B cell (primary cell): ENCODE results near the gene TTYH1. TPM values are rescaled to one million over a fixed set of nuclear protein-coding genes. Genes with fewer than 3 reads are reported as not detected.

Experiments
- ATAC-seq: fragments of 200-7000 bp; cut with Tn5 transposase; one replicate; pipeline ENCODE4 v1.10.0; 2021; ENCODE audit warnings: low read depth, mild to moderate bottlenecking, moderate number of reproducible peaks, moderate library complexity
- CTCF ChIA-PET: fragments of 350-600 bp; sonication (Branson Sonifier 250); formaldehyde crosslinking; loops from one replicate; lab custom pipeline; 2021; ENCODE audit warnings: antibody characterized with exemption, inconsistent platforms; lab: Charles Lee
- POLR2A ChIA-PET: fragments of 350-600 bp; sonication (Branson Sonifier 250); formaldehyde crosslinking; loops from one replicate; lab custom pipeline; 2021; ENCODE audit warnings: antibody characterized with exemption; lab: Charles Lee
- DNase-seq: peaks from one replicate; pipeline ENCODE4 v3.0.0; 2013
- H2AFZ ChIP-seq: 2 replicates; pipeline ENCODE4 v1.6.1; 2012; ENCODE audit warnings: mild to moderate bottlenecking, low read depth, low read length; ENCODE audit not compliant: insufficient read depth, poor library complexity, severe bottlenecking
- H3K27ac ChIP-seq, 2 donors: 1 replicate in 1 of 2; 2 replicates in 1 of 2; pipeline ENCODE4 v1.5.1; 2012 to 2013; ENCODE audit warnings: low read length in 2 of 2, mild to moderate bottlenecking in 2 of 2, moderate library complexity in 1 of 2
- H3K27me3 ChIP-seq, 4 experiments: fragments of 200-600 bp in 1 of 4; sonication (generic) in 1 of 4; replicated peaks in 1 of 4; 1 replicate in 2 of 4; 2 replicates in 2 of 4; pipeline versions ENCODE4 v1.6.1 to v1.7.0; 2013 to 2016; ENCODE audit warnings: low read length in 3 of 4, mild to moderate bottlenecking in 2 of 4, mixed read lengths in 1 of 4, moderate library complexity in 1 of 4; ENCODE audit not compliant: insufficient read depth in 4 of 4, control insufficient read depth in 3 of 4; ENCODE audit errors: control extremely low read depth in 1 of 4
- H3K36me3 ChIP-seq, 2 experiments: replicated peaks in 1 of 2; 1 replicate in 1 of 2; 2 replicates in 1 of 2; pipeline versions ENCODE4 v1.6.1 to v1.7.1; 2013; ENCODE audit warnings: low read length in 1 of 2; ENCODE audit not compliant: insufficient read depth in 2 of 2, control insufficient read depth in 1 of 2; ENCODE audit errors: control extremely low read depth in 1 of 2, extremely low read depth in 1 of 2
- H3K4me1 ChIP-seq, 2 donors: fragments of 200-600 bp in 1 of 2; sonication (generic) in 1 of 2; 1 replicate in 1 of 2; 2 replicates in 1 of 2; pipeline versions ENCODE4 v1.5.1 to v1.6.1; 2013 to 2017; ENCODE audit warnings: low read length in 2 of 2; ENCODE audit not compliant: control insufficient read depth in 2 of 2, insufficient read depth in 2 of 2
- H3K4me2 ChIP-seq: replicated peaks from 2 replicates; pipeline ENCODE3; 2012; ENCODE audit warnings: mild to moderate bottlenecking, low read depth, low read length; ENCODE audit not compliant: poor library complexity, severe bottlenecking
- H3K4me3 ChIP-seq, 5 experiments: fragments of 200-600 bp in 1 of 5; sonication (generic) in 1 of 5; 1 replicate in 3 of 5; 2 replicates in 2 of 5; pipeline versions ENCODE4 v1.5.1 to v1.7.0; 2011 to 2016; ENCODE audit warnings: low read length in 4 of 5, mild to moderate bottlenecking in 4 of 5, low read depth in 2 of 5, control low read depth in 1 of 5, moderate library complexity in 1 of 5; ENCODE audit not compliant: insufficient read depth in 1 of 5; ENCODE audit errors: control extremely low read depth in 1 of 5, extremely low read depth in 1 of 5
- H3K79me2 ChIP-seq: fragments of 200-600 bp; sonication (generic); one replicate; pipeline ENCODE4 v1.6.0; 2016; ENCODE audit warnings: low read length; ENCODE audit not compliant: control insufficient read depth, insufficient read depth
- H3K9ac ChIP-seq: fragments of 200-600 bp; sonication (generic); 2 replicates; pipeline ENCODE4 v1.6.1; 2017; ENCODE audit warnings: mild to moderate bottlenecking, low read length, moderate library complexity
- H3K9me3 ChIP-seq, 3 donors: one replicate each; pipeline versions ENCODE4 v1.6.1 to v1.7.1; 2013; ENCODE audit warnings: low read length in 2 of 3; ENCODE audit not compliant: control insufficient read depth in 2 of 3, insufficient read depth in 1 of 3; ENCODE audit errors: control extremely low read depth in 1 of 3
- H4K20me1 ChIP-seq: 2 replicates; pipeline ENCODE4 v1.6.0; 2012; ENCODE audit warnings: mild to moderate bottlenecking, low read length; ENCODE audit not compliant: insufficient read depth, control insufficient read depth, poor library complexity, severe bottlenecking
- H3K27ac Mint-ChIP-seq: one replicate; pipeline ENCODE4 v1.8.0; 2021; ENCODE audit warnings: mixed read lengths
- H3K27me3 Mint-ChIP-seq: one replicate; pipeline ENCODE4 v1.8.0; 2021; ENCODE audit warnings: mixed read lengths
- H3K4me1 Mint-ChIP-seq: one replicate; pipeline ENCODE4 v1.8.0; 2021; ENCODE audit warnings: mixed read lengths
- H3K4me3 Mint-ChIP-seq: one replicate; pipeline ENCODE4 v1.8.0; 2021; ENCODE audit warnings: mixed read lengths
- H3K9me3 Mint-ChIP-seq: one replicate; pipeline ENCODE4 v1.8.0; 2022; ENCODE audit warnings: mixed read lengths; ENCODE audit not compliant: insufficient read depth
- EZH2 ChIP-seq: IDR thresholded peaks from 2 replicates; pipeline ENCODE4 v1.6.1; 2012; ENCODE audit warnings: borderline replicate concordance, low read depth, mild to moderate bottlenecking, moderate library complexity, low read length; ENCODE audit not compliant: insufficient read depth, poor library complexity, severe bottlenecking
- WGBS: methylation state at CpG from one replicate; pipeline ENCODE4 v1.1.5; 2013; ENCODE audit warnings: missing lambda C conversion rate; ENCODE audit not compliant: insufficient coverage; 5-methylcytosine and 5-hydroxymethylcytosine counted together
- intact Hi-C: fragments of 100-400 bp; cut with micrococcal nuclease; formaldehyde crosslinking; loops from one replicate; pipeline ENCODE4 v1.10.0; 2022
- polyA plus RNA-seq: library from polyadenylated mRNA; depleted of rRNA; stranded (reverse); fragments of >200 nt; gene quantifications from 2 replicates; pipeline ENCODE4 v1.2.3, GENCODE V29; 2012
- total RNA-seq, 2 donors: library from RNA; stranded (reverse); fragments of 120-200 nt in 1 of 2; gene quantifications; 1 replicate in 1 of 2; 2 replicates in 1 of 2; pipeline versions ENCODE4 v1.2.3 to v1.2.4, GENCODE V29; 2013 to 2022
- TF ChIP-seq, protein P1 (sequence below): fragments of 200-600 bp; IDR thresholded peaks from one replicate; pipeline ENCODE4 v1.8.0; 2022; ENCODE audit warnings: antibody characterized with exemption, mild to moderate bottlenecking

Gene TTYH1
- total and polyA plus RNA-seq, 2 donors (not counting 1 experiment from before 2014, with no cell fraction given), result not detected

- TF ChIP-seq, protein P1, sequence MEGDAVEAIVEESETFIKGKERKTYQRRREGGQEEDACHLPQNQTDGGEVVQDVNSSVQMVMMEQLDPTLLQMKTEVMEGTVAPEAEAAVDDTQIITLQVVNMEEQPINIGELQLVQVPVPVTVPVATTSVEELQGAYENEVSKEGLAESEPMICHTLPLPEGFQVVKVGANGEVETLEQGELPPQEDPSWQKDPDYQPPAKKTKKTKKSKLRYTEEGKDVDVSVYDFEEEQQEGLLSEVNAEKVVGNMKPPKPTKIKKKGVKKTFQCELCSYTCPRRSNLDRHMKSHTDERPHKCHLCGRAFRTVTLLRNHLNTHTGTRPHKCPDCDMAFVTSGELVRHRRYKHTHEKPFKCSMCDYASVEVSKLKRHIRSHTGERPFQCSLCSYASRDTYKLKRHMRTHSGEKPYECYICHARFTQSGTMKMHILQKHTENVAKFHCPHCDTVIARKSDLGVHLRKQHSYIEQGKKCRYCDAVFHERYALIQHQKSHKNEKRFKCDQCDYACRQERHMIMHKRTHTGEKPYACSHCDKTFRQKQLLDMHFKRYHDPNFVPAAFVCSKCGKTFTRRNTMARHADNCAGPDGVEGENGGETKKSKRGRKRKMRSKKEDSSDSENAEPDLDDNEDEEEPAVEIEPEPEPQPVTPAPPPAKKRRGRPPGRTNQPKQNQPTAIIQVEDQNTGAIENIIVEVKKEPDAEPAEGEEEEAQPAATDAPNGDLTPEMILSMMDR, result no peak
- no peak for TF ChIP-seq EZH2
- no peak overlapping the region for H3K4me3 Mint-ChIP-seq
- H3K27ac ChIP-seq, result no peak overlapping the region
- H3K9me3 ChIP-seq, result no peaks in the 10 kb centered on the region
- ChIA-PET POLR2A (no interaction called here), CTCF (interaction anchor here (0.5 kb wide), 1 partner anchor 838 kb away, joined by 3 read pairs; no protein-coding TSS in a partner anchor)
- no peak overlapping the region for H2AFZ ChIP-seq
- intact Hi-C loops, result no loop called here
- H3K4me2 ChIP-seq, result no peak overlapping the region
- peaks cover 8 to 13% of the 10 kb centered on the region in 2 donors for H3K4me1 ChIP-seq
- no peaks in the 10 kb centered on the region for H3K27me3 ChIP-seq
- H3K36me3 ChIP-seq, result peaks cover 0 to 87% of the 10 kb centered on the region in 2 experiments
- DNase-seq (no peak), ATAC-seq (no peak)
- peaks cover 63% of the 10 kb centered on the region for H3K79me2 ChIP-seq
- H3K9ac ChIP-seq, result no peak overlapping the region
- no peaks in the 10 kb centered on the region for H3K9me3 Mint-ChIP-seq
- H3K4me3 ChIP-seq, result no peak overlapping the region
- no peaks in the 10 kb centered on the region for H3K27me3 Mint-ChIP-seq
- H3K4me1 Mint-ChIP-seq, result peaks cover 14% of the 10 kb centered on the region
- peaks cover 98% of the 10 kb centered on the region for H4K20me1 ChIP-seq
- H3K27ac Mint-ChIP-seq, result no peak overlapping the region
- 98% methylated on average over 42 of the region's 42 CpGs for WGBS
Measured at GRCh38 chr19:54457773-54458647, 42.7 kb downstream of the TTYH1 start.
